HepG2 (cell line): ENCODE results near the gene SPHK2.

Experiments used
- ATF4 ChIP-seq, 2 experiments: fragments of 450-650 bp in 1 of 2; sonication (generic) in 1 of 2; formaldehyde crosslinking; IDR thresholded peaks; 2 replicates each; pipeline versions ENCODE4 v1.5.0 to v1.8.0; 2020 to 2022; ENCODE audit warnings: mild to moderate bottlenecking in 1 of 2, missing genetic modification reagents in 1 of 2
- CTCF ChIP-seq: sonication (generic); formaldehyde crosslinking; IDR thresholded peaks from 2 replicates; pipeline ENCODE4 v1.5.0; 2020; ENCODE audit warnings: mild to moderate bottlenecking, missing genetic modification reagents, moderate library complexity
- FOXO4 ChIP-seq: sonication (generic); formaldehyde crosslinking; conservative IDR thresholded peaks from 2 replicates; pipeline ENCODE4 v1.8.1; 2023; ENCODE audit warnings: missing genetic modification reagents
- POLR2AphosphoS5 ChIP-seq: IDR thresholded peaks from 2 replicates; pipeline ENCODE4 v1.6.1; 2012; ENCODE audit warnings: low read depth, low read length
- TBP ChIP-seq: sonication (generic); formaldehyde crosslinking; IDR thresholded peaks from 2 replicates; pipeline ENCODE4 v1.5.0; 2020; ENCODE audit warnings: missing genetic modification reagents
- TOE1 ChIP-seq: sonication (generic); formaldehyde crosslinking; IDR thresholded peaks from 2 replicates; pipeline ENCODE4 v1.4.0; 2020; ENCODE audit warnings: mild to moderate bottlenecking, missing genetic modification reagents

GRCh38 chr19:48600679-48601417 lies 18.5 kb upstream of the SPHK2 start:
- no peak for TF ChIP-seq CTCF
- no peak for TF ChIP-seq ATF4 (CRISPR knock-in tag; IDR thresholded peaks at IDR 0.05)
- TF ChIP-seq POLR2AphosphoS5: no peak
- no peak for TF ChIP-seq FOXO4 (CRISPR knock-in tag)
- no peak for TF ChIP-seq TOE1 (CRISPR knock-in tag)
- no peak for TF ChIP-seq TBP (CRISPR knock-in tag)
